MM.1S (cell line): ENCODE results near the gene ZNF609.

Experiments used
- DNase-seq: peaks from one replicate; pipeline ENCODE4 v3.0.0-alpha.2; 2015
- H2AFZ ChIP-seq: fragments of 300-600 bp; sonication (generic); 2 replicates; pipeline ENCODE4 v1.6.0; 2016; ENCODE audit warnings: antibody characterized with exemption, low read length
- H3F3A ChIP-seq: fragments of 300-600 bp; sonication (generic); 2 replicates; pipeline ENCODE4 v1.6.1; 2016; ENCODE audit warnings: mild to moderate bottlenecking, antibody characterized with exemption, low read length, moderate library complexity, mixed read lengths; ENCODE audit not compliant: insufficient read depth
- H3K27ac ChIP-seq: fragments of 300-600 bp; sonication (generic); 2 replicates; pipeline ENCODE4 v1.5.1; 2016; ENCODE audit warnings: mild to moderate bottlenecking, low read length
- H3K27me3 ChIP-seq: fragments of 300-600 bp; sonication (generic); replicated peaks from 2 replicates; pipeline ENCODE4 v1.6.0; 2016; ENCODE audit warnings: low read length; ENCODE audit not compliant: insufficient read depth
- H3K36me3 ChIP-seq: fragments of 300-600 bp; sonication (generic); replicated peaks from 2 replicates; pipeline ENCODE4 v1.6.1; 2016; ENCODE audit warnings: mild to moderate bottlenecking, low read length, mixed read lengths; ENCODE audit not compliant: insufficient read depth
- H3K4me1 ChIP-seq: fragments of 300-600 bp; sonication (generic); 2 replicates; pipeline ENCODE4 v1.6.1; 2016; ENCODE audit warnings: low read length, mixed read lengths
- H3K4me2 ChIP-seq: fragments of 300-600 bp; sonication (generic); 2 replicates; pipeline ENCODE4 v1.6.0; 2016; ENCODE audit warnings: low read depth, low read length
- H3K4me3 ChIP-seq: fragments of 300-600 bp; sonication (generic); 2 replicates; pipeline ENCODE4 v1.5.1; 2016; ENCODE audit warnings: low read length, mixed read lengths
- H3K79me2 ChIP-seq: fragments of 300-600 bp; sonication (generic); 2 replicates; pipeline ENCODE4 v1.6.1; 2016; ENCODE audit warnings: mixed run types, low read length, mixed read lengths
- H3K9ac ChIP-seq: fragments of 300-600 bp; sonication (generic); 2 replicates; pipeline ENCODE4 v1.6.1; 2016; ENCODE audit warnings: low read length, mixed read lengths
- H3K9me2 ChIP-seq: fragments of 300-600 bp; sonication (generic); replicated peaks from 2 replicates; pipeline ENCODE4 v1.6.1; 2016; ENCODE audit warnings: mild to moderate bottlenecking, low read length, mixed read lengths; ENCODE audit not compliant: insufficient read depth
- H3K9me3 ChIP-seq: fragments of 300-600 bp; sonication (generic); replicated peaks from 2 replicates; pipeline ENCODE4 v1.6.1; 2016; ENCODE audit warnings: mild to moderate bottlenecking, low read length, mixed read lengths; ENCODE audit not compliant: insufficient read depth
- H4K20me1 ChIP-seq: fragments of 300-600 bp; sonication (generic); 2 replicates; pipeline ENCODE4 v1.6.1; 2016; ENCODE audit warnings: mild to moderate bottlenecking, low read length, moderate library complexity, mixed read lengths; ENCODE audit not compliant: insufficient read depth
- CTCF ChIP-seq: fragments of 300-600 bp; sonication (generic); IDR thresholded peaks from 2 replicates; pipeline ENCODE4 v1.5.1; 2016; ENCODE audit warnings: antibody characterized with exemption, low read length, mixed read lengths
- EZH2 ChIP-seq: fragments of 300-600 bp; sonication (generic); optimal IDR thresholded peaks from 2 replicates; pipeline ENCODE3; 2017; ENCODE audit warnings: low read depth, mild to moderate bottlenecking, antibody characterized with exemption, low read length, mixed read lengths
- EZH2phosphoT487 ChIP-seq: fragments of 300-600 bp; sonication (generic); IDR thresholded peaks from 2 replicates; pipeline ENCODE4 v1.6.1; 2018; ENCODE audit warnings: antibody characterized with exemption, low read length

ZNF609 gene

GRCh38 chr15:64455961-64456371, 4.4 kb upstream of the ZNF609 start:
- H3K4me3 ChIP-seq, result no peak overlapping the region
- 0 out of 2 replicates have a peak, but pooled peaks cover 7% of the 10 kb centered on the region for H3K4me1 ChIP-seq
- no peaks in the 10 kb centered on the region for H3K9me3 ChIP-seq
- no peaks in the 10 kb centered on the region for H3K27me3 ChIP-seq
- H3K79me2 ChIP-seq, result no peaks in the 10 kb centered on the region
- no peak overlapping the region for H3K4me2 ChIP-seq
- no peaks in the 10 kb centered on the region for H3K36me3 ChIP-seq
- no peaks in the 10 kb centered on the region for H4K20me1 ChIP-seq
- no peak for DNase-seq
- no peak overlapping the region for H2AFZ ChIP-seq
- H3K27ac ChIP-seq, result no peak overlapping the region
- no peaks in the 10 kb centered on the region for H3K9me2 ChIP-seq
- H3K9ac ChIP-seq, result no peak overlapping the region
- H3F3A ChIP-seq, result no peaks in the 10 kb centered on the region
- TF ChIP-seq CTCF (no peak), EZH2phosphoT487 (no peak), EZH2 (no peak)

- H2AFZ ChIP-seq, result no peak overlapping the region
- no peak overlapping the region for H3K4me2 ChIP-seq
- H3K4me1 ChIP-seq, result peaks cover 9% of the 10 kb centered on the region
Observed at GRCh38 chr15:64456634-64457108, 3.7 kb upstream of the ZNF609 start.

GRCh38 chr15:64459066-64459781, 1.2 kb upstream of the ZNF609 start:
- no peaks in the 10 kb centered on the region for H4K20me1 ChIP-seq
- H3K4me2 ChIP-seq, result peak overlapping the region; percentile 68
- no peak overlapping the region for H3K4me3 ChIP-seq
- no peaks in the 10 kb centered on the region for H3K36me3 ChIP-seq
- H3K27ac ChIP-seq, result no peak overlapping the region
- peaks cover 31% of the 10 kb centered on the region for H3K79me2 ChIP-seq
- no peak for DNase-seq
- no peaks in the 10 kb centered on the region for H3K9me2 ChIP-seq
- no peak for TF ChIP-seq EZH2phosphoT487
- no peak for TF ChIP-seq CTCF
- no peak overlapping the region for H3K9ac ChIP-seq
- no peaks in the 10 kb centered on the region for H3K27me3 ChIP-seq
- no peaks in the 10 kb centered on the region for H3K9me3 ChIP-seq
- peaks cover 29% of the 10 kb centered on the region for H3K4me1 ChIP-seq
- H3F3A ChIP-seq, result peaks cover 9% of the 10 kb centered on the region; the same call in 1 of the 2 replicates
- no peak overlapping the region for H2AFZ ChIP-seq

More at GRCh38 chr15:64456634-64457108, 3.7 kb upstream of the ZNF609 start:
- H3F3A ChIP-seq, result 0 out of 2 replicates have a peak, but pooled peaks cover 3% of the 10 kb centered on the region
- no peaks in the 10 kb centered on the region for H3K9me3 ChIP-seq
- H4K20me1 ChIP-seq, result no peaks in the 10 kb centered on the region
- peaks cover 5% of the 10 kb centered on the region for H3K79me2 ChIP-seq
- no peak overlapping the region for H3K9ac ChIP-seq
- TF ChIP-seq CTCF (no peak), EZH2phosphoT487 (no peak), EZH2 (no peak)
- H3K9me2 ChIP-seq, result no peaks in the 10 kb centered on the region
- no peaks in the 10 kb centered on the region for H3K36me3 ChIP-seq
- DNase-seq, result no peak
- H3K4me3 ChIP-seq, result no peak overlapping the region
- no peak overlapping the region for H3K27ac ChIP-seq
- H3K27me3 ChIP-seq, result no peaks in the 10 kb centered on the region
